MCF 10A (cell line): ENCODE results near the gene CSMD2. TPM values are rescaled to one million over a fixed set of nuclear protein-coding genes. Genes with fewer than 3 reads are reported as not detected.

Source experiments
- BruUV-seq: library from RNA; stranded (reverse); fragments of 400-500 nt; replicated peaks from 2 replicates; lab custom pipeline; 2021; lab: Mats Ljungman, UMichigan
- CTCF ChIA-PET: fragments of 300-600 bp; sonication (Branson Sonifier 250); formaldehyde crosslinking; extraction: SDS; loops from one replicate; lab custom pipeline; 2021; ENCODE audit warnings: antibody characterized with exemption, inconsistent platforms; lab: Yijun Ruan, JAX
- POLR2A ChIA-PET: fragments of 300-600, 350-650 bp; sonication (Branson Sonifier 250); formaldehyde crosslinking; extraction: SDS; loops from one replicate; lab custom pipeline; 2020; ENCODE audit warnings: antibody characterized with exemption, inconsistent platforms; lab: Yijun Ruan, JAX
- DNase-seq: peaks from one replicate; pipeline ENCODE4 v3.0.0-alpha.2; 2018; ENCODE audit not compliant: unreplicated experiment
- H3K27ac Mint-ChIP-seq: one replicate; pipeline ENCODE4 v1.8.0; 2022; ENCODE audit warnings: mild to moderate bottlenecking, low read depth, mixed read lengths; ENCODE audit not compliant: unreplicated experiment
- H3K27me3 Mint-ChIP-seq: one replicate; pipeline ENCODE4 v1.8.0; 2022; ENCODE audit warnings: mixed read lengths; ENCODE audit not compliant: insufficient read depth, unreplicated experiment
- H3K36me3 Mint-ChIP-seq: one replicate; pipeline ENCODE4 v1.8.0; 2022; ENCODE audit warnings: mild to moderate bottlenecking, moderate library complexity, mixed read lengths; ENCODE audit not compliant: insufficient read depth, unreplicated experiment
- H3K4me1 Mint-ChIP-seq: one replicate; pipeline ENCODE4 v1.8.0; 2022; ENCODE audit warnings: mixed read lengths; ENCODE audit not compliant: insufficient read depth, unreplicated experiment
- H3K4me3 Mint-ChIP-seq: one replicate; pipeline ENCODE4 v1.8.0; 2022; ENCODE audit warnings: mild to moderate bottlenecking, moderate library complexity, mixed read lengths; ENCODE audit not compliant: unreplicated experiment
- H3K9me3 Mint-ChIP-seq: one replicate; pipeline ENCODE4 v1.8.0; 2022; ENCODE audit warnings: mixed read lengths; ENCODE audit not compliant: unreplicated experiment
- CTCF ChIP-seq: fragments of 200-600 bp; IDR thresholded peaks from one replicate; pipeline ENCODE4 v1.8.0; 2022; ENCODE audit warnings: antibody characterized with exemption, mild to moderate bottlenecking; ENCODE audit not compliant: unreplicated experiment
- intact Hi-C: fragments of 100-400 bp; cut with micrococcal nuclease; formaldehyde crosslinking; loops from 2 replicates; pipeline ENCODE4 v1.14.1; 2022
- total RNA-seq: library from RNA; stranded (reverse); gene quantifications from 2 replicates; pipeline ENCODE4 v1.2.3, GENCODE V29; 2022

CSMD2 gene
- total RNA-seq, 1 experiment from 2014 or later: not detected

GRCh38 chr1:33508151-33508550 is 656.9 kb downstream of the CSMD2 start:
- Mint-ChIP-seq H3K27ac (no peak overlapping the region), H3K9me3 (no peaks in the 10 kb centered on the region), H3K4me3 (no peak overlapping the region), H3K4me1 (no peaks in the 10 kb centered on the region), H3K27me3 (peaks cover 8% of the 10 kb centered on the region), H3K36me3 (no peaks in the 10 kb centered on the region)
- CTCF ChIA-PET: no interaction called here
- intact Hi-C loops: no loop called here
- POLR2A ChIA-PET: no interaction called here
- no TSS peak for BruUV-seq
- DNase-seq: no peak
- no peak for TF ChIP-seq CTCF

DNA sequence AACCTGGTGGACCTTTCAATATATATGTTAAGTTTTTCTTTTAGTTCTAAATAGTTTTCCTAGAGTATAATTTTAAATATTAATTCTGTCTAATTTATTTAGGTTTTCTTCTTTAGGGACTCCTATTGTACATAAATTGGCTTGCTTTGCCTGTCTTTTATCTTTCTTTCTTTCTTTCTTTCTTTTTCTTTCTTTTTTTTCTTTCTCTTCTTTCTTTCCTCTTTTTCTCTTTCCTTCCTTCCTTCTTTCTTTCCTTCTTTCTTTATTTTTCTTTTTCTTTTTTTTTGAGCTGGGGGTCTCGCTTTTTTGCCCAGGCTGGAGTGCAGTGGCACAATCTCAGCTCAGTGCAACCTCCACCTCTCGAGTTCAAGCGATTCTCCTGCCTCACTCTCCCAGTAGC is 657.4 kb downstream of the CSMD2 start:
- peaks cover 3% of the 10 kb centered on the region for H3K27me3 Mint-ChIP-seq
- no peak overlapping the region for H3K27ac Mint-ChIP-seq
- no TSS peak for BruUV-seq
- no peaks in the 10 kb centered on the region for H3K36me3 Mint-ChIP-seq
- H3K9me3 Mint-ChIP-seq: no peaks in the 10 kb centered on the region
- peaks cover 4% of the 10 kb centered on the region for H3K4me1 Mint-ChIP-seq
- CTCF ChIA-PET: no interaction called here
- no peak for TF ChIP-seq CTCF
- POLR2A ChIA-PET: no interaction called here
- no peak for DNase-seq
- intact Hi-C loops: no loop called here
- H3K4me3 Mint-ChIP-seq: no peak overlapping the region

- Mint-ChIP-seq H3K27ac (no peak overlapping the region), H3K4me3 (no peak overlapping the region), H3K36me3 (no peaks in the 10 kb centered on the region), H3K27me3 (no peaks in the 10 kb centered on the region), H3K9me3 (peaks cover 15% of the 10 kb centered on the region), H3K4me1 (peaks cover 9% of the 10 kb centered on the region)
- POLR2A ChIA-PET: no interaction called here
- CTCF ChIA-PET: interaction anchor here (0.6 to 1.3 kb wide), 4 partner anchors 18 to 109 kb away, joined by 3 read pairs; no protein-coding TSS in a partner anchor
- TF ChIP-seq CTCF: no peak
- no peak for DNase-seq
- no TSS peak for BruUV-seq
- intact Hi-C loops: no loop called here
These were observed 661.5 kb downstream of the CSMD2 start for GRCh38 chr1:33503506-33503905.

DNA sequence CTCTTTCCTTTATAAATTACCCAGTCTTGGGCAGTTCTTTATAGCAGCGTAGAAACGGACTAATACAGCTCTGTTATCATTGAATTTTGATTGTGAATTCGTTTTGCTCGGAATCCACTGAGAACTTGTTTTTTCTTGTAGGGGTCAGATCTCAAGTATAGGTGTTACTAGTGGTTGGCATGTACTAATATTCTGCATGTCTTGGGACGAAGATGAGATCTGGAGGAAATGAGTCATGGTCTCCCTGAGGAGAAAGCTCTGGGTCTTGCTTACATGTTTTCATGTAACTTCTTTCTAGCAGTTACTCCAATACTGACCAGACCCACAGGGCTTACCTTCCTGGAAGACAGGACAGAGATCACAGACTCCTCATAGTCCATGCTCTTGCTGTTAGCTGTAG is 662.3 kb downstream of the CSMD2 start:
- H3K27ac Mint-ChIP-seq: peak overlapping the region; percentile 23
- no peak for TF ChIP-seq CTCF
- intact Hi-C loops: no loop called here
- peak; percentile 37 for DNase-seq
- H3K27me3 Mint-ChIP-seq: no peaks in the 10 kb centered on the region
- POLR2A ChIA-PET: no interaction called here
- H3K36me3 Mint-ChIP-seq: no peaks in the 10 kb centered on the region
- peaks cover 20% of the 10 kb centered on the region for H3K9me3 Mint-ChIP-seq
- CTCF ChIA-PET: interaction anchor here (0.6 kb wide), 1 partner anchor 58 kb away, joined by 3 read pairs; no protein-coding TSS in a partner anchor
- BruUV-seq: no TSS peak
- H3K4me1 Mint-ChIP-seq: peaks cover 9% of the 10 kb centered on the region
- no peak overlapping the region for H3K4me3 Mint-ChIP-seq
